NCI-H2171 treated with DMSO at 0.1 percent for 48 hours (cell line): Measurements from ENCODE around the gene IGSF23.

Experiments used
- DNase-seq: peaks from one replicate; lab custom pipeline; 2025; lab: John Stamatoyannopoulos, UW

Gene IGSF23

GRCh38 chr19:44613295-44614178 lies at the start of gene IGSF23:
Gene IGSF23 (plus strand): TSS chr19:44613563. CDS start chr19:44613646, 83 bp downstream.
- DNase-seq: no peak

- DNase-seq: no peak
Measured at GRCh38 chr19:44566984-44567383, 46.4 kb upstream of the IGSF23 start.

GRCh38 chr19:44567745-44568144 lies 45.6 kb upstream of the IGSF23 start:
- no peak for DNase-seq

GRCh38 chr19:44570603-44570983 lies 42.8 kb upstream of the IGSF23 start:
- no peak for DNase-seq

GRCh38 chr19:44570984-44571684 lies 42.2 kb upstream of the IGSF23 start:
- peak; percentile 50 for DNase-seq

GRCh38 chr19:44571830-44572580 lies 41.4 kb upstream of the IGSF23 start:
- DNase-seq: no peak

GRCh38 chr19:44572581-44572900 lies 40.8 kb upstream of the IGSF23 start:
- no peak for DNase-seq

- no peak for DNase-seq
Measured at GRCh38 chr19:44573183-44573582, 40.2 kb upstream of the IGSF23 start.

GRCh38 chr19:44573627-44574026 lies 39.7 kb upstream of the IGSF23 start:
- DNase-seq: no peak

- DNase-seq: no peak
Measured at GRCh38 chr19:44574186-44574950, 39.0 kb upstream of the IGSF23 start.

- no peak for DNase-seq
Measured at GRCh38 chr19:44575116-44575700, 38.2 kb upstream of the IGSF23 start.

- peak; percentile 30 for DNase-seq
Measured at GRCh38 chr19:44576843-44577565, 36.4 kb upstream of the IGSF23 start.

GRCh38 chr19:44577566-44577874 lies 35.8 kb upstream of the IGSF23 start:
- DNase-seq: no peak

- DNase-seq: no peak
Measured at GRCh38 chr19:44579663-44580365, 33.5 kb upstream of the IGSF23 start.

GRCh38 chr19:44580366-44580895 lies 32.9 kb upstream of the IGSF23 start:
- no peak for DNase-seq

GRCh38 chr19:44581288-44581687 lies 32.1 kb upstream of the IGSF23 start:
- DNase-seq: no peak

- no peak for DNase-seq
Measured at GRCh38 chr19:44582581-44583265, 30.6 kb upstream of the IGSF23 start.

- no peak for DNase-seq
Measured at GRCh38 chr19:44585371-44586133, 27.8 kb upstream of the IGSF23 start.
